ENCODE measurements around the gene TUBA3E.
A peak's percentile ranks its signal among the peaks of the same experiment; 100 is the strongest.
"Not testable (repeated sequence)": the region's sequence is repeated elsewhere in the genome, so short reads cannot be mapped to it uniquely, and the experiment has no call there.

Gene TUBA3E

DNA sequence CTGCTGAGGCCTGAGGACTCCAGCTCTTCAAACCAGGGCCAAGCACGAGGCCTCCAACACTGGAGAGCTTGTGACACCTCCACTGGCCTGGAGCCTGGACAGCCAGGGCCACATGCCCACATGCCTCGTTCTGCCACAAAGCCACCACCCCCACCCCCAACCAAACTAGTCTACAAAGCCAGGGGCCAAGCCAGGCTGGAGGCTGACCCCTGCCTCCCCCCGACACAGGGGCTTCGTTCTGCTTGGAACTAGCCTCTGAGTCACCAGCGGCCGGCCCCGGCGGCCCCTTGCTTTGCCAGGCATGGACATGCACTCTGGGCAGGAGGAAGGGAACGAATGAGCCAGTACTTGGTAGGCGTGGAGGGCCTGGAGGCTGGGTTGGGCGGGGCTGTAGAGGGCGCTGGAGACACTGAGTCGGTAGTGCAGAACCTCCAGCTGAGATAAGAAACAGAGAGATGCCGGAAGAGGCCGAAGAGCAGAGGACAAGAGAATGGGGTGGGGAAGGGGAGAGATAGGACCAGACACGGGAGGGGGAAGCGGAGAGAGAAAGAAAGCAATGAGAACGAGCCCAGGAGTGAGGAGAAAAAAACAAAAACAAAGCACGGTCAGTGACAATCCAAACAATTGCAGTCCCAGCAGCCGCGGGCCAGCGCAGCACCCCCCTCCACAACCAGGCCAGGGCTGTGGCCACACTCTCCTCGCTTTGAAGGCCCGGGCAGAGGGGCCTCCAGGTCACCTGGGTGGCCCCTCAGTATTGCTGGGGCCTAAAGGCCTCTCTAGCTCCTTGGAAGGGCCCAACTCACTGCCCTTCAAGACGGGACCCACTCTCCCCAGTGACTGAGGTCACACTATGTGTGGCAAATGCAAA is 37.2 kb downstream of the TUBA3E start:
- DNase-seq = peak; percentile 81

DNA sequence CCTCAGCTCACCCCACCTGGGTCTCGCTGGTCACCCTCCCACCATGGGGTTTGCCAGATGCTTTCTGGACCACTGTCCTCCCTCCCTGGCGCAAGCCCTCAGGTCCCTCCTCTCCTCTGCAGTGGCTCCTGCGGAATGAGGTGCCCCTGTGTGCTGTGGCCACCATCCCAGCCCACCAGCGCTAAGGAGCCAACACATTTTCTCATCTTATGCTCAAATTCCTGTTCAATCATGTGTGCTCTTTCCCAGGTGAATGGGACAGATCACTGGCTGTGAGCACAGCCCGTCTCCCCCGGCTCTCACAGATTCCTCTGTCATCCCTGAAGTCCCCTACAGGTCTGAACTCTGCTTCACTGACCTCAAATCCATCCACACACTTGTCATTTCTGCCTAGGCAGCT is 38.1 kb downstream of the TUBA3E start:
- DNase-seq = no peak

DNA sequence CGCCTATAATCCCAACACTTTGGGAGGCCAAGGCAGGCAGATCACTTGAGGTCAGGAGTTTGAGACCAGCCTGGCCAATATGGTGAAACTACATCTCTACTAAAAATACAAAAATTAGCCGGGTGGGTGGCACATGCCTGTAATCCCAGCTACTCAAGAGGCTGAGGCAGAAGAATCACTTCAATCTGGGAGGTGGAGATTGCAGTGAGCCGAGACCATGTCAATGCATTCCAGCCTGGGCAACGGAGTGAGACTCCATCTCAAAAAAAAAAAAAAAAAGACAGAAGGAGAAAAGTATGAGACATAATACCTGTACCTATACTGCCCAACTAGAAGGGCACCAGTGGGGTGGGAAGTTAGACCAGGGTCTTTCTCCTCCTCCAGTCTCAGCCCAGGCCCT is 38.9 kb downstream of the TUBA3E start:
- DNase-seq = not testable (repeated sequence)

DNA sequence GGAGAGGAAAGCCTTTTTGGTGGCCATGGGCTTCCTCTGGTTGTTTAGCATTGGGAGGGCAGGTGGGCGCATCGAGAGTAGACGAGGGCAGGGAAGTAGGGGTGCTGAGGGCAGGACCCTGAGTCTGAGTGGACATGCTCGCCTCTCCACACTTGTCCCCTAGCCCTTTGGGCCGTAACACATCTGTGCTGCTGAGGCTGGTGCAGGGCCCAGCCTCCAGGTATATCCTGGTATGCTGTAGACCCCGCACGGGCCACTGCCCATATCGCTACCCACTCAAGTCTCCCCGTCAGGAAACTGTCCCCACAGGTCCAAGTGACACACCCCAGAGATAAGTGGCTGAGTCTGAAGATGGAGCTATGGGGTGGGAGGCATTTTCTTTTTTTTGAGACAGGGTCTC is 39.6 kb downstream of the TUBA3E start:
- no peak for DNase-seq

DNA sequence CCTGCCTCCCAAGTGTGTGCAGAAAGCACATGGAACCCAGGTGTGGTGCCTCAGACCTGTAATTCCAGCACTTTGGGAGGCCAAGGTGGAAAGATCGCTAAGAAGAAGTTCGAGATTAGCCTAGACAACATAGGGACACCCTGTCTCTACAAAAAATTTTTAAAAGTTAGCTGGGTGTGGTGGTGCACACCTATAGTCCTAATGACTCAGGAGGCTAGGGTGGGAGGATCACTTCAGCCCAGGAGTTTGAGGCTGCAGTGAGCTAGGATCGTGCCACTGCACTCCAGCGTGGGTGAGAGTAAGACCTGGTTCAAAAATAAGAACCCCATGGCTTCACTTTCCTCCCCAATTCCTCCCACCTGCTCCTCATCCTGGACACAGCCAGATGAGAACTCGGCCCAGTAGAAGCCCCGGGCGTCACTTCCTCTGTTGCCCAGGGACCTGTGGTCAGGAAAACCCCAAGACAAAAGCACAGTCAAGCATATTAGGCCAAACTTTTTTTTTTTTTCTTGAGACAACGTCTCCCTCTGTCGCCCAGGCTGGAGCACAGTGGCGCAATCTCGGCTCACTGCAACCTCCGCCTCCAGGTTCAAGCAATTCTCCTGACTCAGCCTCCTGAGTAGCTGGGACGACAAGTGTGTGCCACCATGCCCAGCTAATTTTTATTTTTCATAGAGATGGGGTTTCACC is 40.3 kb downstream of the TUBA3E start:
- peak; percentile 9 for DNase-seq

DNA sequence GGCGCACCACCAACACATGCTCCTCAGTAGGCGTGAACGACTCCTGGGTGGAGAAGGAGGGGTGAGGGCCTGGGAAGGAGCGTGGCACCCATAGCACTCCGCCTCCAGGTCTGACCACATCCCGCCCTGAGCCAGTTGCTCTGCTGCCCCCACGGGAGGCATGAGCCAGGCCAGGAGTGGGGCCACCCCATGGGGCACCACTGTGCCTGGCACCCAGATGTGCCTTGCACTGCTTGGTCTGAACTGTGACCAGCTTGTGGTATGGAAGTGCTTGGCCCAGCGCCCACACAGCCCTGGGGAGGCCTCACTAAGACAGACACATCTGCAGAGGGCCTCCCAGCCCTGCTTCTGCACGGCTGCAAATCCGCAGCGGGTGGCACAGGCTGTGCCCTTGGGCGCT is 40.9 kb downstream of the TUBA3E start:
- not testable (repeated sequence) for DNase-seq

DNA sequence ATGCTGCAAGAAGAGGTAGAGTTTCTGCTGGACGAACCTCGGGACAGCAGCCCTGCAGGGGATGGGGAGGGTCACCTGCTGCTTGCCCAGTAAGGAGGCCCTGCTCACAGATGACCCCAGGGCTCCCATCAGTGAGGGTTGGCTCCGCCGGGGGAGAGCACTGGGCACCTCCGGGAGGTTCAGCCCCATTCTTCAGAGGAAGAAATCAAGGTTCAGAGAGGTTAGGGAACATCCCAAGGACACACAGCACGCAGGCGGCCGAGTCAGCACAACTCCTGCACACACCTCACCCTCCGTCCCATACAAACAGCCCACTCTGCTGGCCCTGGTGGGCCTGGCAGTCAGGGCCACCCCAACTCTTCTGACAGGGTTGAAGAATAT is 41.6 kb downstream of the TUBA3E start:
- DNase-seq = no peak

DNA sequence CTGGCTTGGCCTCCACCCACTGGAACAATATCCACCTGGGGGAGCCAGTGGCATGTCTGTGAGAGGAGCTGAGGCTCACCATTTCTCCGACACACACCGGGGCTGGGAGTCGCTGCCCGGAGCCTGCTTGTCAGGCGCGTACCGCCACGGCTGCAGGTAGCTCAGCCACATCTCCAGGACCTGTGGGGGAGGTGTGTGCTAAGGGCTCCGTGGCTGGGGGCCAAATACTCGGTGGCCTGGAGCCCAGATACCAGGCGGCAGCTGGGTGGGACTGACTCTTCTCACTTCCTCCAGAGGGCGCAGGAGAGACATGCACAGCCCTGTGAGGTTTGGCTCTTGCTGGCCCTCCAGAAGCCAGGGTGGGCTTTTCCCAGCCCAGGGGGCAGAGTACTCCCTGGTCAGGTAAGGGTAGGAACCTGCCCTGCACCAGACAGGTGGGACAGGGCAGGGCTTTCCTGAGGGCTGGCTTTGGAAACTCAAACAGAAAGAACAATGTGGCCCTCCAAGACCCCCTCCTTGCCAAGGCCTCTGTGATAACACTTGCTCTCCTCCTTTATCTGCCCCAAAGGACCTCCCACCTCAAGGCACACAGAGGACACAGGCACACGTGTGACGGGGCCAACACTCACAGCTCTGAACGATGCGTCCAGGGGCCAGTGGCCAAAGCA is 42.1 kb downstream of the TUBA3E start:
- peak; percentile 33 for DNase-seq

DNA sequence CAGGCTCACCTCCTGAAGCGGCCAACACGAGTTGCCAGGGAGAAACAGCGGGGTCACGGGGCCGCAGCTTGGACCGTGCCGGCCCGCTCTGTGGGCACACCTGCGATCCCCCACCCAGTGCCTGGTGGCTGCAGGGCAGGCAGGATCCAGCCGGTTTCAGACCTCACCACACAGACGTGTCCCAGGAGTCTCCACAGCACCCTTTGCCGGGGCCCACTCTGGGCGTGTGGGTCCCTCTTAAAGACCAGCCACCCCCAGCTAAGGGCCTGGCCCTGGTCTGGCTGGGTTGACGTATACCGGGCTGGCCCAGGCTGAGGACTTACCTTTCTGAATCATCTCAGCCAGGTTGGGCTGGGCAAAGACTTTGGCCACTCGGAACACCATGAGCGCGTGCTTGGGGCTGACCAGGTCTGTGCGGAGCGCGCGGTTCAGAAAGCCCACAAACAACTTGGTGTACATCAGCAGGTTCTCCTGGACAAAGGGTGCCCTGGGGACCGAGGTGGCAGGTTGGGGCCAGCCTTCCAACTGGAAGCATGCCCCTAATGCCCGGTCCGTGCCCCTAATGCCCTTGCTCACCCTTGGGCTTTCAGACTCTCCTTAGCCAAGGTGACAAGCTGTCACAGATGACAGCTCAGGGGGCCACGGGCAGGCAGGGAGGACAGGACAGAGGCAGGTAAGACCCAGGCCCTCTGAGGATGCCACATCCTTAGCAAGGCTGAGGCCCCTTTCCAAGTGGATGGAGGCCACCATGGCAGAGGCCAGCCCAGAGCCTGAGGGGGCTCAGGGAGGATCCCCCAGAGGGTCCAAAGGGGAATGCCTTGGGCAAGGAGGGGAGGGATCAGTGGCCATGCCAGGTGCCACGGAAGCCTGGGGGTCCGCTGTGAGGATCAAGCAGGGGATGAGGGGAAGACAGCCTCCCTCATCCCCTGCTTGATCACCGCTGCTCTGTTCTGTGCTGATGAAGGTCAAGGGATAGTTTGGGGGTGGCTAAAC is 43.2 kb downstream of the TUBA3E start:
- DNase-seq = no peak

DNA sequence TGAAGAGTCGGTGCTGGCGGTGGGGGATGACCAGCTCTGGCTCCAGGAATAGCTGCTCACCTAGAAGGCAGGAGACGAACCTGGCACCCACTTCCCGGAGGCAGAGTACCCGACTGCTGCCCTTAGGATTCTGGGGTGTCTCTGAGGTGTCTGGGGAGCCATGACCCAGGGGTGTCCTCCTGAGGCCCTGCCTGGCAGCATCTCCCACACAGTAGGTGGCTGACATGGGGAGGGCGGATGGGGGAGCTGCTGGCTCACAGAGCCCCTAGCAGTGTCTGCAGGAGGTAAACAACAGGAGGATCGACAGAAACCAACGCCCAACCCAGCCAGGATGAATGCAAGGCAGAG is 43.8 kb downstream of the TUBA3E start:
- DNase-seq = not testable (repeated sequence)

DNA sequence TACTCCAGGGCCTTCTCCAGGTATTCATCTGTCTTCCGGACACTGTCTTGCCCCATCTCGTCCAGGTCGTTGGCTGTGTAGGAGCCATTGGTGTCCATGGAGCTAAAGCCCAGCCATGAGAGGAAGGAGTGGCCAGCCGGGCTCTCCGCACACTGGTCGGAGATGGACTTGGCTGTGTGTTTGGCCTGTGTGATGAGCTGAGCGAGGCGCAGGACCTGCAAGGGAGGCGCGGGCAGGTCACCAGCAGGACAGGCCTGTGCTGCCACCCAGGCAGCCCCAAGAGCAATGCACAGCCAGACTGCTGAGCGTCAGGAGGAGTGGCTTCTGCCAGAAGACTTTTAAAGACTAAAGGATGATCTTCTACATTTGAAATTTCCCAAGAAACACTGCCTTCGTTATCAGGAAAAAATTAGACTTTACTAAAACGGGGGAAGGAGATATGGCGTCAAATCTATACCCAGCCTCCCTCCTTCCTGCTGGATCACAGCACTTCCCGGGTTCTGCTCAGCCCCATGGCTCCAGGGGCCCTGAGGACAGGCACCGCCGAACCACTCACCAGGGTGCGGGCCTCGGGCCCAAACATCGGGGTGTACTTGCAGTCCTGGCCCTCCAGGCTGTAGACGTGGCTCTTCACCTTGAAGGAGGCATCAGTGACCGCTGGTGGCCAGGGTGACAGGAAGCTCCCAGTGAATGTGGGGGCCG is 44.4 kb downstream of the TUBA3E start:
- not testable (repeated sequence) for DNase-seq

DNA sequence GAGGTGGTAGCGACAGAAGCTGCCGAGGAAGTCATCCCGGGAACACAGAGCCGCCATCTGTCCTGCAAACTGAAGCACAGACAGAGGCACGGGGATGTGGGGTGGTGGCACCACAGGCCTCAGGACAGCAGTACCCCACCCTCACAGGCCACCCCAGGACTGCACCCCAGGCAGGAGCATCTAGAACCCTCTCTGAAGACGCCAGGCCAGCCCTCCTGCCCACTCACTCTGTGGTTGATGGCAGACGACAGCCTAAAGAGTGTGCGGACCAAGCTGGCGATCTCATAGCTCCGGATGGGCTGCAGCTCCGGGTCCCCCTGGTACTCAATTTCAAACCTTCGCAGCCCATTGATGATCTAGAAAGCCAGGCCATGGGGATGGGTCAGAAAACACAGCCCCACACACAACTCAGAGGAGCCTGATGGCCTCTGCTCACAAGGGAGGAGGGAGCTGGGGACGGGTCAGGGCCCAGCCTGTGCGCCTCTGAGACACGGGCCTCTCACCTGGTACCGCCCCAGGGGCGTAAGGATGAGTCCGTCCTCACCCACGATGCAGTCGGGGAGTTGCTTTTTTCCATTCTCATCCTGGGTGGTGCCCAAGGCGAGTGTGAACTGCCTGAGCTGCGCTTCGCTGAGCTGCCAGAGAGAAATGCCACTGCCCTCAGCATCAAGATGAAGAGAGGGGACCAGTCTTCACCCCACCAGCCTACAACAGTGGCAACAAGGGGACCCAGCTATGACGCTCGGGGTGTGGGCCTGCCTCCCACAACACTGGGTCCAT is 45.2 kb downstream of the TUBA3E start:
- no peak for DNase-seq

DNA sequence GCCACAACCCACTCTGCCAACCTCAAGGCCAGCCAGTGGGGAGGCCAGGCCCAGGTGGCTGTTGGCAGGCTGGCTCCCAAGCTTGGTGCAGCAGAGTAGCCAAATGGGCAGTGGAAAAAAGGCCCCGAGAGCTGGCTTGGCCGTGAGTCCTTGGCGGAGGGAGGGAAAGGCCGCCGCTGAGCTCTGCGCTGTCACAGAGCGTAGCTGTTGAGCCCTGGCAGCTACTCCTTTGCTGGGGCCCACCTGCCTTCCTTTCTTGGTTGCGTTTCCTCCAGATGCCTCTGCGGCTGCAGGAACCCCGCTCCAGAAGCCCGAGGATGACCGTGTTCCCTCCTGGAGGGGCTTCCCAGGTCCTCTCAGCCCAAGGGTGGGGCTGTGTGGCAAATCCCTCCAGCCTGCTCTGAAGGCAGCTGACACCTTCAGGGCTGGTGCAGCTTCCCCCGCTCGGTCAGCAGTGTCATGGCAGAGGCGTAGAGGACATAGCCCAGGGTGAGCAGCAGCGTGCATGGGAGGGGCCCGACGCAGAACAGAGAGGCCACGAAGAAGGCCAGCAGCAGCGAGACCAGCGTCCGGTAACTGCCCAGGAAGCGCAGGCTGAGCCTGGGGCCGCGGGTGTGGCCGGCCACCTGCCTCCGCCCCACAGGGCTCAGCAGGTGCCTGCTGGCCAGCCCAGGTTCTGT is 46.0 kb downstream of the TUBA3E start:
- DNase-seq = not testable (repeated sequence)

DNA sequence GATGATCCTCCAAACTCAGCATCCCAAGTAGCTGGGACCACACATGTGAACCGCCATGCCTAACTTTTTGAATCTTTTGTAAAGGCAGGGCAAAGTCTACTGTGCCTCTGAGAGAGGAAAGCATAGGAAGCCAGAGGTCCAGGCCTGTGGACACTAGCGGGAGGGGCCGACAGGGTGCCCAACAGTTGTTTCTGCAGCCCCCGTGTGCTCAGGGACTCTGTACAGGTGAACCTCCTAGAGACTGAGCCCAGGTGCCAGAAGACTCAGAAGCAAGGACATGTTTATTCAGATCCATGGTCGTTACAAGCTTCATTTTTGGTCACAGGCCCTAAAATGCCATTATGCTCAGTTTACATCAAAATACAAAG is 47.1 kb downstream of the TUBA3E start:
- not testable (repeated sequence) for DNase-seq

DNA sequence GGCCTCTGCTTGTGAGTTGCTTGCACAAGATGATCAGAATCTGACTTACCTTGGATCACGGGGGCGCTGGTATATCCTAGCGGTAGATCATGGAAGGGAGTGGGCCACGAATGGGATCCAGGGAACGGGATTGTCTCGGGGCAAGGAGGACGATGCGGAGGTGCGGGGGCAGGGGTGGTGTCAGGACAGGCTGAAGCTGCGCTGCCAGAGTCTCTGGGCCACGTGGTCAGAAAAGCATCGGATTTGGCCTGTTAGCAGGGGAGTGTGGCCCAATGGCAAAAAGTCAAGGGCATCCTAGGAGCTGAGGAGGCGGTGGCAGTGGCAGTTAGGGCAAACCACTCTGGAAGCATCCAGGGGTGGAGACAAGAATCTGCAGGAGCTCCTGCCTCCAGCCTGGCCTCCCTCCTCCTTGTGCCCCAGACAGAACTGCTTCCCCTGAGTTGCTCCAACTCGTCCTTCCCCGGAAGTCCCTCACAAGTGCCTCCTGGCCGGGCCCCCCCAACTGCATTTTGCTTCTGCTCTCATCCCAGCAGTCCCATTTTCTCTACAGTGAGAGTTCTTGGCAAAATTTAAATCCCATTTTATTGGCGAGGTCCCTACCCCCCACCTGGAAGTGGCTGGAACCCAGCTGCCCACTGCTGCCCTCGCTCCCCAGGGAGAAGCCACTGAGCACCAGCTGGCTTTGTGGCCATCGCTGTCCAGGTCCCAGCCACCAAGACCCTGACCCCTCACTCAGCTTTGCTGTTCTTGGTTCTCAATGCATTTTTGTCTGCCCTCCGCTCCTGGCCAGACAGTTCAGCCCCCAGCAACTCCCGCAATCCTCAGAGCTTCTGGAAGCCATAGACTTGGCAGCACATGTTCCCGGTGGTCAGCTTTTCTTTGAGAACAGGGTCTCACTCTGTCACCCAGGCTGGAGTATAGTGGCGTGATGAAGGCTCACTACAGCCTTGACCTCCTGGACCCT is 47.8 kb downstream of the TUBA3E start:
- DNase-seq = no peak

DNA sequence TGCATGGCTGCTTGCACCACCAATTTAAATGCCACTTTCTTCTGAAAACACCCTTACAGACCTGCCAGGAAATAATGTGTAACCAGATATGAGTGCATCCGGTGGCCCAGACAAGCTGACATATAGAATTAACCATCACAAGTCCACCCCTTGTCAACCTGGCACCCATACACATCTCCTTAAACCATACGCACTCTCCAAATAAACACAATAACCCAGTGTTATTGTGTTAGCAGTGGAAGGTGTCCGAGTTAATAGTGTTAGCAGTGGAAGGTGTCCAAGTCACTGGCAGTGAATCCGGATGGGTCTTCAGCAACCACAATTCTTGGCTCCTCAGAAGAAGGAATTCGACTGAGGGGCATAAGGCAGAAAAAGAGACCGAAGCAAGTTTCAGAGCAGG is 49.7 kb downstream of the TUBA3E start:
- not testable (repeated sequence) for DNase-seq

DNA sequence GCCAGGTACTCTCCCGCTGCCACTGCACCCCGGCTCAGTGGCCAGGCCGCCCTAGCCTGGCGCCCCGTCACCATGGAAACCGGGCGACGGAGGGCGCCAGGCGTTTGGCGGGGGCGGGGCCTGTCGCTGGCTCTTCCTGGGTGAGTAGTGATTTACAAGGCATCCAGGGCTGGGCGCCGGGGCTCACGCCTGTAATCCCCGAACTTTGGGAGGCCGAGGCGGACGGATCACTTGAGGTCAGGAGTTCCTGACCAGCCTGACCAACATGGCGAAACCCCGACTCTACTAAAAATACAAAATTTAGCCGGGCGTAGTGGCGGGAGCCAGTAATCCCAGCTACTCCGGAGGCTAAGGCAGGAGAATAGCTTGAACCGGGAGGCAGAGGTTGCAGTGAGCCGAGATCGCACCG is 53.2 kb downstream of the TUBA3E start, which contains the start of gene CCDC74B:
Gene CCDC74B, minus strand, starts transcription at position 107 of the 409 bp plus-strand sequence. CDS start 116 bp downstream, outside the sequence.
- DNase-seq = not testable (repeated sequence)

DNA sequence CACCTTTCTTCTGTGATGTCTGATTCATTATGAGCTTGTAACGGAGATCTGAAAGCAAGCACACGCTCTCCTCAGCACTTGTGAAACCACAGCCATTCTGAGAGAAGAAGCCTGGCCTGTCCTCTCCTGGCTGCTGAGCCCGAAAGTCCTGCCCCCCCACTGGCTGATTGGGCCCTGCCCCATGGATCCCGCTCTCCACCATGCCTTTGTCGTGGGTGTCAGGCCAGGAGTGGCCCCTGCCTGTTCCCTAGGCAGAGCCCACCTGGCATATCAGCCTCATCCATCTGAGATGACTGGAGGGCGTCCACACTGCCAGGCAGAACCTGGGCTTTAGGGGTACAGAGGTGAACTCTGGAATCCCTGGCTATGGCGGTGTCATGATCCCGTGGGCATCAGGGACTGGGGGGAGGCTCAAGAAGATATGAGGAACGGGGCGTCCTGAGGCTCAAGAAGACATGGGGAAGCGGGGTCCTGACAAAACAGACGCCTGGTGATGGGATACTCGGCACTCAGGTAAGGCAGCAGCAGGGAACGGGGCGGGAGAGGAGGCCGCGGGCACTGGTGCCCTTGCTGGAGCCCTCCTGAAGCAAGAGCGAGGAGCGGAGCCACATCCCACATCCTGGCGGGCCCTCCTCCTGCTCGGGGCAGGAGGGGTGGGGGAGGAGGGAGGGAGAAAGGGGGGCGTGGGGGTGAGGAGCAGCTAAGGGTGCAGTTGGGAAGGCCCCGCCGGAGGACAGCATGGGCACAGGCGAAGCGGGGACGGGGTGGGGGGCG is 54.8 kb downstream of the TUBA3E start:
- DNase-seq = not testable (repeated sequence)

All from kidney glomerular epithelial cell (primary cell).